Ovary (tissue), 3 donors: Measurements from ENCODE around the gene INMT.

Experiments used
- EP300 ChIP-seq: sonication (generic); formaldehyde crosslinking; IDR thresholded peaks from one replicate; pipeline ENCODE4 v1.6.1; 2017; ENCODE audit warnings: antibody characterized with exemption
- POLR2A ChIP-seq: fragments of 450-650 bp; IDR thresholded peaks from one replicate; pipeline ENCODE4 v1.6.1; 2017; ENCODE audit warnings: antibody characterized with exemption, mild to moderate bottlenecking, moderate library complexity
- TF ChIP-seq, protein P1 (sequence below), 3 donors: fragments of 450-650 bp in 2 of 3; fragments of 200-600 bp in 1 of 3; IDR thresholded peaks; one replicate each; pipeline versions ENCODE4 v1.5.1 to v1.8.0; 2016 to 2022; ENCODE audit warnings: antibody characterized with exemption in 3 of 3, mild to moderate bottlenecking in 1 of 3
- donor health status: DM: no; HTN: no; CAD: no.

DNA sequence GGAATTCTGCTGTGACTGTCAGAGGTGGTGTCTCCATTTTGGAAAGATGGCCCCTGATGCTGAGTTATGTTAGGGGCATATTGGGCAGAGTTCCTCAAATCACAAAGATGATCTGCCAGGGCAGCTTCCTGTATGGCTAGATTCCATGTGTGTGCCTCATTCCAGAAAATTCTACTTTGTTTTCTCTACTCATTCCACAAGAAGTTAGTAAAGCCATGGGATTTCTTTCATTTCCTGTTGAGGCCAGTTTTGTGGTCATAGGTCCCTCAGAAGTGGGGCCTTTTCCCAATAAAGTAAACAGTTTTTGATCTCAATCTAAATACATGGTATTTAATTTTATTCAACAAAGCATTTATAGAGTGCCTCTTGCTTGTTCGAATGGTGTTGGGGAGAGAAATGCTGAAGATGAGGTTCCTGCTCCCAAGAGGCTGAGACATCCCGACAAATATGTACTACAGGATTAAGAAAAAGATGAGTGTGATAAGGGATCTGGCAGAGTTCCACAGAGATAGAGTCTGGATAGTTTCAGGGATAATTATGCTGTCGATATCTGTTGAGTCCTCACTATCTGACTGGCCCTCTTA lies 52.2 kb downstream of the INMT start:
- TF ChIP-seq, protein P1, sequence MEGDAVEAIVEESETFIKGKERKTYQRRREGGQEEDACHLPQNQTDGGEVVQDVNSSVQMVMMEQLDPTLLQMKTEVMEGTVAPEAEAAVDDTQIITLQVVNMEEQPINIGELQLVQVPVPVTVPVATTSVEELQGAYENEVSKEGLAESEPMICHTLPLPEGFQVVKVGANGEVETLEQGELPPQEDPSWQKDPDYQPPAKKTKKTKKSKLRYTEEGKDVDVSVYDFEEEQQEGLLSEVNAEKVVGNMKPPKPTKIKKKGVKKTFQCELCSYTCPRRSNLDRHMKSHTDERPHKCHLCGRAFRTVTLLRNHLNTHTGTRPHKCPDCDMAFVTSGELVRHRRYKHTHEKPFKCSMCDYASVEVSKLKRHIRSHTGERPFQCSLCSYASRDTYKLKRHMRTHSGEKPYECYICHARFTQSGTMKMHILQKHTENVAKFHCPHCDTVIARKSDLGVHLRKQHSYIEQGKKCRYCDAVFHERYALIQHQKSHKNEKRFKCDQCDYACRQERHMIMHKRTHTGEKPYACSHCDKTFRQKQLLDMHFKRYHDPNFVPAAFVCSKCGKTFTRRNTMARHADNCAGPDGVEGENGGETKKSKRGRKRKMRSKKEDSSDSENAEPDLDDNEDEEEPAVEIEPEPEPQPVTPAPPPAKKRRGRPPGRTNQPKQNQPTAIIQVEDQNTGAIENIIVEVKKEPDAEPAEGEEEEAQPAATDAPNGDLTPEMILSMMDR (IDR thresholded peaks at IDR 0.05) = no peak
- TF ChIP-seq POLR2A = no peak
- TF ChIP-seq EP300 = no peak
